ENCODE data around the gene ZNF385C.

ZNF385C gene

DNA sequence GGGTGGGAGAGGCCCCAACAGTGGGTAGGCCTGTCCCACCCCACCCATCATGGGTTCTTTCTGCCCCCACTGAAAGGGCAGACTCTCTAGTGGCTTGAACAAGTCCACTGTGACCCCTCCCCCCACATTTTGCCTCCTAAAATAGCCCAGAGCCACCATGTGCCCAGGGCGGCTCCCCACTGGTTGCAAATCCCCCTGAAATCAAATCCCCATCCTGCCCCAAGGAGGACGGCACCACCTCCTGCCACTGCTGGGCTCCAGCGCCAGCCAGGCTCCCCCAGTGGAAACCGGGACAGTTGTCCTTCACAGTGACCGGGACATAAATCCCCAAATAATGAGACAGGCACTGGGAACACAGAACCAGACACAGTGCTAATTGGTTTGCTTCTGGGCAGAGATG is 20.5 kb downstream of the ZNF385C start:
- DNase-seq (ENCODE audit: low spot score) = no peak

DNA sequence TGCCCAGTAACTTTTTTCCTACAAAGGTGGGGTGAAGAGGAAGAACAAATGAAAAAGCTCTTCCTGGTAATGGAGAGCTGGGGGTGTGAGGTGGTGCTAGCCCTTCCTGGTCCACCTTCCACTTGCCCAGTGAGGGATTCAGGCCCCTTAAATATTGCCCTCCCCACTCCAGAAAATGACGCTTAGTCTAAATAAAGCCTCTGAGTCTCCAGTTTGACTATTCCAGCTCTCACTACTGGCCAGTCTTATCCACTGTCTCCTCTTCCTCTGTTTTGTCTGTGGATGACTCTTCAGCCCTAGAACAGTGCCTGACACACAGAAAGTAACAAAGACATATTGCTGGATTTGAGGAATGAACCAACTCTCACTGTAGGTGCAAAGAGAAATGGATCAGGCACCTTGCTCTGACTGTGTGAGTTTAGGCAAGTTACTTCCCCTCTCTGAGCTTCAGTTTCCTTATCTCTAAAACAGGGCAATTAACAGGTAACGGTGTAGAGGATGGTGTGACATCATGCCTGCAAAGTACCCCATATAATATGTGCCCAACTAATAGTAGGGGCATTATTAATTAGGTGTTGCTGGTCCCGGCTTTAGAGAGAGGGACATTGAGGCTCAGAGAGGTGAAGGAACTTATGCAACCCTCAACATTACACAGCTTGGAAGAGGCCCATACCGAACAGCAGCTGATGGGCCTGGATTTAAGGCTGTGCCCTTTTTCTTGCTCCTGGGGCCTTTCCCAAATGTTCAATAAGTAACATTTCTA is 21.3 kb downstream of the ZNF385C start:
- DNase-seq (ENCODE audit: low spot score) = no peak

DNA sequence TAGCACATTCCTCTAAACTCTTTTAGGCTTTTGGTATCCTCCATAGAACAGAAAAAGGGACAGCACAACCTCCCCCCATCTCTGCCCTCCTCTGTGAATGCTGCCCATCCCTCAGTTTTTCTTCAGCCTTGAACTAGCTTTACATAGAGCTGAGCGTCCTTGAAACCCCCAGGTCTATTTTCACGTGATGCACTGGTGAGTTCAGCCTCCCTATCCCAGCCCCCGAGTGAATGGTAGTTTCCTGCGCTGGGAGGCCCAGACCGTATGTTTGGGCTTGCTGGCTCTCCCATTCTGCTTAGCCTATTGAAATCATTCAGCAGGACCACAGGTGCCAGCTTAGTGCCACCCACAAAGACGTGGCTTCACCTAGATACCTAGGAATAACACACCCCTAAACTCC is 22.5 kb downstream of the ZNF385C start:
- DNase-seq (ENCODE audit: low spot score) = no peak

DNA sequence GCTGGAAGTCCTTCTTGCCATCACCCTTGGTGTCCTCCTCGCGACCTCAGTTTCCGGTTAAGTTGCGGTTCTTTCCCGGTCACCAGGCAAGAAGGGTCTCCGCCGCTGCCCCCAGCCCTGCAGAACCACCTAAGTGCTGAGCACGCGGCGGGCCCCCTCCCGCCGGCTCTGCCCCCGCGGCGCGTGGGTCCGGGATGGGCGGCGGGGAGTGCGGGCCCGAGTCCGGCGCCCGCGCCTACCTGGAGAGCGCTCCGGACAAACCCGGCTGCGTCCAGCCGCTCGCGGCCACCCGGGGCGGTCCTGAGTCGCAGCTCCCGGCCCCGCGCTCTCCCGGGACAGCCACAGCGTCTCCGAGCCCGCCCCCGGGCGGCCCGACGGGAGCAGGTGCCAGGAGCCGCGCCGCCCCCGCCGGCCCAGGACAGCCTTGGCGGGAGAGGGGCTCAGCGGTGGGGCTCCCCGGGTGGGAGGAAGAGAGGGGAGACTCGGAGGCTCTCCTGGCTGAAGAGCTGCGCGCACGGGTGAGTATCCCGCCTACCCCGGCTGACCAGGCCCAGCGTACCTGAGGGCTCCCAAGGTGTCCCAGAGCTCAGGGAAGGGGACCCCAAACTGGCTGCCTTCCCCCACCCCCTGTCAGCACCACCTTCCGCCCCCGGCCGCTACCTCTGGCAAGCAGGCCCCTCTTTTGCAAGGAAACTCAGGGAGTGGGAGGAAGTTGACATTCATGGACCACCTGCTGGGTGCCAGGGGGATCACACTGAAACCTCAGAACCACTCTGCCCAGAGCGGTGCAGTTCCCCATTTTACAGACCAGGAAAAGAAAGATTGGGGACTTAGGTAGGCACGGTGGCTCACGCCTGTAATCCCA is 25.7 kb downstream of the ZNF385C start:
- DNase-seq (ENCODE audit: low spot score) = no peak

DNA sequence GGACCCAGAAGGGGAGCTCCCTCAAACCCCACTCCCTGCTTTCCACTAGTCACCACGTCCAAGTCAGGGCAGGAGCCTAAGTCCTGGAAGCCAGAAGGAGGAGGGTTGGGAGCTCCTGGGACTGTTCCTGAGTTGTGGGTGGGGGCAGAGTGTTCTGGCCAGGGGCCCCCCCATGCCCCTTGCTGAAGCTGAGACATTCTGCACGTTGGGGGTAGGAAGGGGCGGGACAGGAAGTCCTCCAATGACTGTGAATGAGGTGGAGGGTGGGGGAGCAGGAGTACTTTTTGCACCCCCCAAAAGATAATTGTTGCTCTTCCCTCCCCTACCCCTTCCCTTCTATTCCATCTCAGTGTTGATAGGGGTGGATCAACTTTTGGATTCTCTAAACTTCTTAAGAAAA is 26.5 kb downstream of the ZNF385C start:
- DNase-seq (ENCODE audit: low spot score) = no peak

DNA sequence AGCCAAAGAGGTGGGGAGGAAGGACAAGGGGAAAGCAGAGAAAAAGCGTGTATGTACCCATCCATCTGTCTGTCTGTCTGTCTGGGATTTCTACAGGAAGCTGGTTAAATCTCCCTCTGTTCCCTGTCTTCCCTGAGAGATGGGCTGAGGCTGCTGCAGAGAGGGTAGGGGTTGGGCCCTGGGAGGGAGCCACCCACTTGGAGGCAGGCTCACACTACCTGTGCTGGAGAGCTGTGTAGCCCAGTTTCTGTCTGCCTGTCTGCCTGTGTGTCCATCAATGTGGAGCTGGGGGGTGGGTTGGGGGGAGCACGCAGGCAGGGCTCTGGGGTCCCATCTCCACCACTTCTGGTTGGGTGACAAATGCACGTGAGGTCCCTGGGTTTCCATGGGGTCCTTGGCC is 29.3 kb downstream of the ZNF385C start:
- DNase-seq (ENCODE audit: low spot score) = no peak

DNA sequence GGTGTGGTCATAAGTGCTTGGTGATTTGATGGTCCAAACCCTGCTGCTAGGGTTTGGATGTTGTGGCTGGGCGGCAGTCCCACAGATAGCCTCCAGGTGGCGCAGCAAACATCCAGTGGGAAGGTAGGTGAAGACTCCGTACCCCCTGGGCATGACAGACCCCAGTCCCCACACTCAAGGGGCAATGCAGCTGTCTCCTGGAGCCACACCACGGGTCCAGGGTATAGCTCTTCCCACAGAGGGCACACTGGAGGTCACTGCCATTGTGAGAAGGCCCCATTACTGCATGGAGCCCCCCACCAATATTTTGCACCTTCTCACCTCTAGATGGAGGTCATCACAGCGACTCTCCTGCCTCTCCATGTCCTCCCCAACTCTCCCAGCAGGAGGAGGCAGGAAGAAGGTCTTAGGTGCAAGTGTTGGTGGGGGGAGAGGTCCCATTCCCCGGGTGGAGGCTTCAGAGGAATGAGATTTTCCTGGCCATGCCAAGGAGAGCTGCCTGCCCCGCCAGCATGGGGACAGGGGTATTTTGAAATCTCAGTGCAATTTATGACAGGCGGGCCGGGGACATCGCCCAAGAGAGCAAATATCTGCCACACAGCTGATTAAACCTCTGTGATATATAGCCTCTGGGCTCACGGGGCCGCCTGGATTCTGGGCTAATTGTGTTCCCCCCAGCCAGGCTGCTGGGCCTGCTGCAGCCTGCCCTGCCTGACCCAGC is 30.7 kb downstream of the ZNF385C start:
- peak; percentile 50 for DNase-seq (ENCODE audit: low spot score)

DNA sequence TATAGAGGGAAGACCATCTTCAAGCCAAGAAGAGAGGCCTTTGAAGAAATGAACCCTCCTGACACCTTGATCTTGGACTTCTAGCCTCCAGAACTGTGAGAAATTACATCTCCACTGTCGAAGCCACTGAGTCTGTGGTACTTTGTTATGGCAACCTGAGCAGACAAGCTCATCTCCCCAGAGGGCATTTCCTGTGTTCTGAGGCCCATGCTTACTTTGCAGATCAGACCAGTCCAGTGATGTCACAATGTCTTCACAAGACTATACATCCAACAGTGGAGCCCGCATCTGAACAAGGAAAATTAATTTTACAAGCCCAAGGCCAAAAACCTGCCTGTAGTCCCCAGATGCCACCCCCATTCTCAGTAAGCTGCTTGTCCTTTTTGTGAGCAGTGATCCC is 33.1 kb downstream of the ZNF385C start:
- DNase-seq (ENCODE audit: low spot score) = no peak

DNA sequence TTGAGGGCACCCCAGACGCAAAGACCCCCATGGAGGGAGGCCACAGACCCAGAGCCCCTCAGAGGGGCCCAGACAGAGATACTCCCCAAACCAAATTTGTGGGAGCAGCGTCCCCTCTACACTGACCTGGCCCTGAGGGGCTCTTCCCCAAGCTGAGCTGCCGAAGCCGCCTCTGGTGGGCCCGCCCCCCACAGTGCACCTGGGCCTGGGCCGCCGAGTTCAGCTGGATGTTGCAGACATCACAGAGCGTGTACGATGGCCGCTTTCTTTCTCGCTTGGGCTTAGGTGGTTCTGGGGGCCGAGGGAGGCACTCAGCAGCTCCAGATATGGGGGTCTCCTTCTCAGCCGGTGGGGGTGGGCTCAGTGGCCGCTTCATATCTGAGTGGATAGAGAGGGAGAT is 35.6 kb downstream of the ZNF385C start:
- no peak for DNase-seq (ENCODE audit: low spot score)

DNA sequence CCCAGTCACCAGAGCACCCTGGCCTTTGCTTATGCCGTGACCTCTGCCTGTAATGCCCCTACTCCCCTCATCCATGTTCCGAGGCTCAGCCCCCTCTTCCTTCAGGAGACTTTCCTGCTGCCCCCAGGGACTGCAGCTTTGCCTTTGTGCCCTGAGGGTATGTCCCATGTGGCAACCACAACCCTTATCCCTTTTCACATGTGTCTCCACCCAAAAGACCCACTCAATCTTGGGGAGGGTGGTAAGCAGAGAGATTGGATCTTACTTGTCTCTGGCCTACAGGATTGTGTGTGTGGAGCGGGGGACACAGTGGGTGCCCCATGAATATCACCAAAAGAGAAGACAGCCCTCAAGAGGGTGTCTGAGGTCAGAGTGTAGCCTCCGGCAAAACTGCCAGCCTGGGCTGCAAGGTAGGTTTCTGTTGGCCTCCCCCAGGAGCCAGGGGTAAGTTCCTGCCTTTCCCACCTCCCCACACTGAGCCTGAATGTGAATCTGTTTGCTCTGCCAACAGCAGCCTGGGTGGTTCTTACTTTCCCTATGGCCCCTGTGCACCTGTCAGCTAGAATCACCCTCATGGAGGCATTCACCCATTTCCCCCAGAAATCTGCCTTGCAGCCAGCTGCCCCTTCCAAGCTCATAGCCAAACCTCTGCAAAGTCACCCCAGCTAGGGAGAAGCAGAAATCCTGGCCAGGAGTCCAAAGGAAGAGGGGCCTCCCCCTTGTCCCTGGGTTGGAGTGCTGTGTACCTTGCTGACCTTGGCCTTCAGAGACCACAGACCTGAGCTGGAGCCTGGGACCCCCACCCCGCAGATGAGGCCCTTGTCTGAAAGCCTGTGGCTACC is 36.4 kb downstream of the ZNF385C start:
- no peak for DNase-seq (ENCODE audit: low spot score)

DNA sequence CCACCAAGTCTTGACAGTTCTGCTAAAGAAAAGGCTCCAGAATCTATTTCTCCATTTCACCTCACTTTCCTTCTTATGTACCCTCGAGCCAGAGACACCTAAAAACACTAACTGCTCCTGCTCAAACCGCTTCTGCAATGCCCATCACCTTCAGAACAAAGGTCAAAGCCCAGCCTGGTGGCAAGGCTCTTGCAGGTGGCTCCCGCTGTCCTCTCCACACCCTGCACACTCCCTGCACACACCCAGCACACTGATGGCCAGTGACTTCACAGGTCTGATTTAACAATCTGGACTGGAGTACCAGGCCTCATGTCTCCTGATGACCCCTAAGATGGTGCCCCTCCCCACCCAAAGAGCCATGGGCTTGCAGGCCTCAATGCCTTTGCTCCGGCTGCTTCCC is 38.0 kb downstream of the ZNF385C start:
- no peak for DNase-seq (ENCODE audit: low spot score)

DNA sequence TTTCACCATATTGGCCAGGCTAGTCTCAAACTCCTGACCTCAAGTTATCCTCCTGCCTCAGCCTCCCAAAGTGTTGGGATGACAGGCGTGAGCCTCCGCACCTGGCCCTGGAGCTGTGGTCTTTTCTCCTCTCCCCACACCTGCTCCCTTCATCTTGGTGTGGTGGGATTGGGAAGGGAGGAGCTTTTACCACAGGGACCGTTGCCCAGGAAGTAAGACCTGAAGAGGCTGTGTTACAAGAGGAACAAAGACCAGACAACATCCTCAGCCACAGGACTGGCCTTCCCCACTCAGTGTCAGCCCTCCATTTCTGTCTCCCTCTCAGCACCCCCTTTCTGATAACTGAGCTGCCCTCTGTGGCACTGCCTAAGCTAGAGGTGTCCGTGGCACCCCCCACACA is 38.5 kb downstream of the ZNF385C start:
- no peak for DNase-seq (ENCODE audit: low spot score)

DNA sequence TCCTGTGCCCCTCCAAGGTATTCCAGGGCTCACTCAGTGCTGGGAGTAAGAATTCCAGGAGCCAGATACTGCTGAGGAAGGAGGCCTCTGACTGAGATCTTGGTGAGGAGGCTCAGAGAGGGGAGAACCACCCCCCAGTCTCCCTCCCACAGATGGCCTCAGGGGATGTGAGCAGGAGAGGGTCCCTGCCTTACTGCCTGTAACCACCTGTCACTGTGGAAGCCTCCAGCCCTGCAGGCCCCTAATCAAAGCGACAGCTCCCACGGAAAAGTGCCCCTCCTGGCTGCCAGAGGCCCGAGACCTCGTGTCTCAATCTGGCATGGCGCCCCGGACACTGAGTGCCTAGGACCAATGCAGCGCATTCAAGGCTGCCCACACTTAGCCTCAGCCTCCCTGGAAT is 40.2 kb downstream of the ZNF385C start:
- DNase-seq (ENCODE audit: low spot score) = no peak

DNA sequence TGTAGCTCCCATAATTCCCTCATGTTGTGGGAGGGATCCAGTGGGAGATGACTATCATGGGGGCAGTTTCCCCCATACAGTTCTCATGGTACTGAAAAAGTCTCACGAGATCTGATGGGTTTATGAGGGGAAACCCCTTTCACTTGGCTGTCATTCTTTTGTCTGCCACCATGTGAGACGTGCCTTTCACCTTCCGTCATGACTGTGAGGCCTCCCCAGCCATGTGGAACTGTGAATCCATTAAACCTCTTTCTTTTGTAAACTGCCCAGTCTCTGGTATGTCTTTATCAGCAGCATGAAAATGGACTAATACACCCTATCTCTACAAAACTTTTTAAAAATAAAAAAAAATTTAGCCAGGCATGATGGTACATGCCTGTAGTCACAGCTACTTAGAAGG is 41.6 kb downstream of the ZNF385C start:
- DNase-seq (ENCODE audit: low spot score) = no peak

DNA sequence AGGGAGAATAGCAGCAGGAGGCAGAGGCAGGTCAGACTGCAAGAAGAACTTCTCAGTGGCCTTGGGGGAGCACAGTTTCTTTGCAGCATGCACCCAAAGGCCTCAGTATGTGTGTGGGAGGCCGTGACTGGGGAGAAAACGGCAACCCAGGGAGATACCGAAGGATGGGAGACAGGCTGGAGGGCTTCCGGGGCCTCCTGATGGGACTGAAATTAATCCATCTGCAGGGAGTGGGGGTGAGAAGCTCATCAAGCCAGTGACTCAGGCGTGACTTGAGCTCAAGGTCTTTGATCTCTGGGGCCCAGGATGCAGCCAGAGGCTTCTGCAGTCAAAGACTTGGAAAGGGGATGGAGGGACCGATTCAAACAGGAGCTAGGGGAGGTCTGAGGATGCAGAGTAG is 42.8 kb downstream of the ZNF385C start:
- DNase-seq (ENCODE audit: low spot score) = peak; percentile 24

DNA sequence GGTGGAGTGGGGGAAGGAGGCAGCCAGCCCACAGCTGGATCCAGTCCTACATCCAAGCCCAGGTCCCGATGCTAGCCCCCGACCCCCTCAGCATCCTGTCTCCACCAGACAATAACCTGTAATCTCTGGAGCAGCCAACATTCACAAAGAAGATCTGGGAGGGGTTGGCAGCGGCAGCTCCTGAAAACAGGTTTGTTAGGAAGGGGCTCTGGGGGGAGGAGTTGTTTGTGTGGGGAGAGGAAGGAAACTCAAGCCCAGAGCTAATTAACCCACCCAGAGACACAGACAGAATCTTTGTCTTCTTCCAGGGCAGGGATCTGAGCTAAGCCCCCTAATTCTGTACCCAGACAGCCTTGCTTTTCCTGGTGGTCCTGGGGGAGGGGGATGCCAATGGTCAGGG is 43.2 kb downstream of the ZNF385C start:
- no peak for DNase-seq (ENCODE audit: low spot score)

DNA sequence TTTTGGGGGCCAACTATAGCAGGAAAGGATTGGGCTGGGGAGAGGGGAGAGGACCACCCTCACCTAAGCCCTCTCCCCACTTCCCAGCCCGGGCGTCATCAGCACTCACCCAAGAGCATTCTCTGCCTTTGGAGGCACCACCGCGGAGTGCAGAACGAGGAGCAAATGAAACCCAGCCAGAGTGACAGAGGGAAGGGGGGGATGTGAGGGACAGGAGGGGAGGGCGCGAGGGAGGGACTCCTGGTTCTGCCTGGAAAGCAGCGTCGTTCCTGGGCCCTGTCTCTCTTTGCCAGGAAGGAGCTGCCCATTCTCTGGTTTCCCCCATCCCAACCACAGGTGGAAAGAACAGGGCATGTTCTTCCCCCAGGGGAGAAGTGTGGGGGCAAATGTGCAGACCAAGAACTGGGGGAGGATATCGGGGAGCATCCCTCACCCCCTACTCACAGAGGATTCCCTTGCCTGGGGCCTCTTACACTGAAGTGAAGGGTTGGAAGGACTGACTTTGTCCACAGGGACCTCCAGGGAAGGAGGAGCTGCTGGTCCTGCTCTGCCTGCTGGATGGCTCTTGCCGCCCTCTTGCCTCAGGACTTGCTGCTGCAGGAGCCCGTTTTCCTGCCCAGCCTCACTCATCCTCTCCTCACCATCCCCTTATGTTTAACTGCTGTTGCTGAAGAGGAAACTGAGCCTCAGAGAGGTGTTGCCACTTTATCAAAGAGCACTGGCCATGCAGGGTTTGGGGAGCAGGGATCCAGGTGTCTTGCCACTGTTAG is 44.4 kb downstream of the ZNF385C start:
- DNase-seq (ENCODE audit: low spot score) = no peak

DNA sequence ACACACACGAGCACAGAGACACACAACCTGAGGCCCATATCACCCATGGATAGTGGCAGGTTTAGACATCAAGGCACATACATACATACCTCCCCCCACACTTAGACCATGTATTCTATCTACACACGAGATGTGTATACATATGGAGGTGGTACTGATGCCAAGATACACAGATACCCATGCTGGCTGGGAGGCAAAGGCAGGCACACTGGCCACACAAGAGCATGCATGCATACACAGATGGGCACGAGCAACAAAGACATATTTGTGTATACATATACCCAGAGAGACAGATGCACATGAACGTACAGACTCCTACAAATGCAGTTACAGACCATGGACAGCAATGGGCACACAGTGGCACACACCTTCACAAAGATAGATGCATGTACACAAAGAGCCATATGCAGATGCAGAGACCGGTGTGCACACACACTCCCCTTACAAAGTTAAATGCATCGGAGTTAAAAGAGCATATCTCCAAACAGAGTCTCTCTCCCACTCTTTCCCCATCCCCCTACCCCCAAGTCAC is 45.9 kb downstream of the ZNF385C start:
- no peak for DNase-seq (ENCODE audit: low spot score)

DNA sequence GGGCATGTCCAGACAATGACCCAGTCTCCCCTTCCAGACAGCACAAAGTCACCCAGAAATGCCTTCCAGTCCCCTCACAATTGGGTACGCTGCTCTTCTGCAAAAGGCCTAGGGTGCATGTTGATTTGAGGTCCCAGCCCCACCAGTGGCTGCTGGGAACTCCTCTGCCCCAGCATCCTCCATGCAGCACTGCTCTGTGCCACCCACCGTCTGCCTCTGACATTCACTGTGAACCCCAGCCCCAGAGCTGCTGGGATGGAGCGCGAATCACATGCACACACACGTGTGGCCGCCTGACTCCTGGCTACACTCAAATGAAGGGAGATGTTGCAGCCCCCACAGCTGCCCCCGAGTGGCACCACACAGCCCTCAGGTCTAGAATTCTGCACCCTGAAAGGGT is 46.6 kb downstream of the ZNF385C start:
- DNase-seq (ENCODE audit: low spot score) = no peak

DNA sequence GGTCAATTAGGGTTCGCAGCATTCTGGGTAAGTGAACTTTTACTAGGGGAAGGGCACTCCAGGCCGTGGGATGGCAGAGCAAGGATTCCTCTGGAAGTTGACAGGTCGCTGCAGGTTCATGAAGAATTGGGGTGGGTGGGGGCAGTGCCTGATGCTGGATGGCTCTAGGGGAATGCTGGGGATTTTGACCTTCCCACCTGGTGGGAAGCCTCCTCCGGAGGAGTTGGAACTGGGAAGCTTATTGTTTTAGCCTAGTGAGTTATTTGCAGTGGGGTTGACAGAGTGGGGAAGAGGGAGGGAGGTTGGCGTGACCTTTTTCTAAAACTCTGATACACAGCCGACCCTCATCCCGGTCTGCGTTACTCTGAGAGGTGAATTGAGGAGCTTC is 47.3 kb downstream of the ZNF385C start:
- no peak for DNase-seq (ENCODE audit: low spot score)
